A549 (cell line): ENCODE results near the gene ATF5. TPM values are rescaled to one million over a fixed set of nuclear protein-coding genes. Genes with fewer than 3 reads are reported as not detected.

Experiments used
- ATAC-seq, 2 experiments: fragments of 200-7000 bp in 1 of 2; fragments of >200 bp in 1 of 2; cut with Nextera tagmentation in 1 of 2; cut with Tn5 transposase in 1 of 2; 3 replicates each; pipeline versions ENCODE4 v1.8.0 to v1.9.1; 2018 to 2020; ENCODE audit warnings: mild to moderate bottlenecking in 1 of 2, moderate library complexity in 1 of 2
- CTCF ChIA-PET: fragments of 300-600 bp; sonication (Branson Sonifier 250); formaldehyde crosslinking; extraction: SDS; loops from one replicate; lab custom pipeline; 2021; ENCODE audit warnings: antibody characterized with exemption, inconsistent platforms; lab: Yijun Ruan, JAX
- POLR2A ChIA-PET: fragments of 350-600 bp; formaldehyde crosslinking; extraction: SDS; loops from one replicate; lab custom pipeline; 2021; ENCODE audit warnings: antibody characterized with exemption, inconsistent platforms; lab: Yijun Ruan, JAX
- DNase-seq, 2 experiments: peaks; one replicate each; pipeline versions ENCODE4 v3.0.0 to v3.0.0-alpha.2; 2011 to 2016; ENCODE audit warnings: low read depth in 1 of 2, low spot score in 1 of 2
- FAIRE-seq: peaks from 2 replicates; lab custom pipeline; 2011; peaks lifted over from hg19 to GRCh38; lab: Jason Lieb, UNC
- H3K27ac ChIP-seq, 2 experiments: fragments of >200 bp; sonication (Bioruptor Twin); formaldehyde crosslinking; 3 replicates each; pipeline ENCODE4 v1.5.1; 2016 to 2017
- H3K4me1 ChIP-seq: fragments of >200 bp; sonication (Bioruptor Twin); formaldehyde crosslinking; 3 replicates; pipeline ENCODE4 v1.6.1; 2016
- H3K4me2 ChIP-seq: fragments of >200 bp; sonication (Bioruptor Twin); formaldehyde crosslinking; 3 replicates; pipeline ENCODE4 v1.6.1; 2016
- H3K4me3 ChIP-seq: fragments of >200 bp; sonication (Bioruptor Twin); formaldehyde crosslinking; 3 replicates; pipeline ENCODE4 v1.5.1; 2016
- H3K9me3 ChIP-seq: fragments of >200 bp; sonication (Bioruptor Twin); formaldehyde crosslinking; 3 replicates; pipeline ENCODE4 v1.6.1; 2016
- BHLHE40 ChIP-seq: IDR thresholded peaks from 2 replicates; pipeline ENCODE4 v1.6.1; 2012; ENCODE audit warnings: low read depth, low read length, inconsistent platforms
- CEBPB ChIP-seq, 2 experiments: fragments of >200 bp in 1 of 2; sonication (Bioruptor Twin) in 1 of 2; formaldehyde crosslinking in 1 of 2; IDR thresholded peaks; 2 replicates each; pipeline ENCODE4 v1.6.1; 2012 to 2016
- CHD4 ChIP-seq: fragments of 200-600 bp; sonication (generic); IDR thresholded peaks from 2 replicates; pipeline ENCODE4 v1.6.1; 2016; ENCODE audit warnings: antibody characterized with exemption, mild to moderate bottlenecking, borderline replicate concordance
- ELK1 ChIP-seq: fragments of 150-350 bp; IDR thresholded peaks from 2 replicates; pipeline ENCODE4 v1.6.1; 2014; ENCODE audit warnings: low read depth, mild to moderate bottlenecking, low read length
- ESRRA ChIP-seq: fragments of 150-350 bp; IDR thresholded peaks from 2 replicates; pipeline ENCODE4 v1.6.1; 2014; ENCODE audit warnings: mild to moderate bottlenecking, low read length, borderline replicate concordance
- FOSL2 ChIP-seq, 2 experiments: fragments of 450-650 bp in 1 of 2; fragments of >200 bp in 1 of 2; sonication (Bioruptor Twin) in 1 of 2; formaldehyde crosslinking; IDR thresholded peaks; 2 replicates each; pipeline versions ENCODE4 v1.5.0 to v1.6.1; 2016 to 2020; ENCODE audit warnings: mild to moderate bottlenecking in 1 of 2, moderate library complexity in 1 of 2
- HES2 ChIP-seq: fragments of >200 bp; sonication (Bioruptor Twin); formaldehyde crosslinking; IDR thresholded peaks from 2 replicates; pipeline ENCODE4 v1.6.1; 2016
- JUNB ChIP-seq: fragments of >200 bp; sonication (Bioruptor Twin); formaldehyde crosslinking; IDR thresholded peaks from 2 replicates; pipeline ENCODE4 v1.6.1; 2016
- KDM1A ChIP-seq: fragments of 200-600 bp; sonication (generic); IDR thresholded peaks from 2 replicates; pipeline ENCODE4 v1.6.1; 2016; ENCODE audit warnings: low read depth, mild to moderate bottlenecking
- MAFK ChIP-seq: fragments of 450-650 bp; IDR thresholded peaks from 2 replicates; pipeline ENCODE4 v1.6.1; 2014; ENCODE audit not compliant: partially characterized antibody
- MAZ ChIP-seq: fragments of 150-350 bp; IDR thresholded peaks from 2 replicates; pipeline ENCODE4 v1.6.1; 2014; ENCODE audit warnings: antibody characterized with exemption, low read depth, low read length, borderline replicate concordance
- PHF8 ChIP-seq: fragments of 200-600 bp; sonication (generic); IDR thresholded peaks from 2 replicates; pipeline ENCODE4 v1.6.1; 2016; ENCODE audit warnings: low read depth, mild to moderate bottlenecking, antibody characterized with exemption, moderate library complexity, borderline replicate concordance
- POLR2A ChIP-seq: IDR thresholded peaks from 2 replicates; pipeline ENCODE4 v1.6.1; 2012; ENCODE audit warnings: mild to moderate bottlenecking, low read length
- RARB ChIP-seq: fragments of 250-450 bp; sonication (Bioruptor Pico); IDR thresholded peaks from 2 replicates; pipeline ENCODE4 v1.8.0; 2021; ENCODE audit warnings: mild to moderate bottlenecking, moderate library complexity
- REST ChIP-seq: fragments of 200-600 bp; sonication (generic); IDR thresholded peaks from 2 replicates; pipeline ENCODE4 v1.6.1; 2016; ENCODE audit warnings: antibody characterized with exemption, mild to moderate bottlenecking, moderate library complexity
- SREBF2 ChIP-seq: fragments of 450-650 bp; IDR thresholded peaks from 2 replicates; pipeline ENCODE4 v1.6.1; 2014; ENCODE audit warnings: mild to moderate bottlenecking, moderate library complexity
- TFCP2L1 ChIP-seq: fragments of 250-450 bp; sonication (Bioruptor Pico); IDR thresholded peaks from 2 replicates; pipeline ENCODE4 v1.5.0; 2021; ENCODE audit warnings: mild to moderate bottlenecking
- TP53 ChIP-seq: fragments of 250-450 bp; sonication (Bioruptor Pico); IDR thresholded peaks from 2 replicates; pipeline ENCODE4 v1.5.0; 2021; ENCODE audit warnings: mild to moderate bottlenecking, moderate library complexity
- ZSCAN20 ChIP-seq: fragments of 250-450 bp; sonication (Bioruptor Pico); IDR thresholded peaks from 2 replicates; pipeline ENCODE4 v1.8.0; 2022; ENCODE audit warnings: mild to moderate bottlenecking, moderate library complexity
- WGBS: methylation state at CpG from one replicate; pipeline ENCODE4 v1.1.6; 2017; ENCODE audit errors: missing lambda C conversion rate; 5-methylcytosine and 5-hydroxymethylcytosine counted together
- polyA plus RNA-seq, 4 experiments: library from polyadenylated mRNA; depleted of rRNA in 3 of 4; stranded (reverse); fragments of >200 nt; fragmentation: RNase III in 1 of 4; extraction: RNeasy Plus Mini Kit Qiagen cat#74134 plus additional on column Dnase treatment in 1 of 4; gene quantifications; 2 replicates in 3 of 4; 3 replicates in 1 of 4; pipeline ENCODE4 v1.2.3, GENCODE V29; 2011 to 2017
- TF ChIP-seq, protein P1 (sequence below): IDR thresholded peaks from 2 replicates; pipeline ENCODE4 v1.6.1; 2012; ENCODE audit warnings: low read depth, borderline replicate concordance
- TF ChIP-seq, protein P2 (sequence below): fragments of >200 bp; sonication (Bioruptor Twin); formaldehyde crosslinking; IDR thresholded peaks from 3 replicates; pipeline ENCODE4 v1.5.1; 2016

ATF5 gene
- polyA plus RNA-seq, 2 of the 4 experiments (the other 2 are of a cell fraction), result 12.9 to 42.8 TPM

DNA sequence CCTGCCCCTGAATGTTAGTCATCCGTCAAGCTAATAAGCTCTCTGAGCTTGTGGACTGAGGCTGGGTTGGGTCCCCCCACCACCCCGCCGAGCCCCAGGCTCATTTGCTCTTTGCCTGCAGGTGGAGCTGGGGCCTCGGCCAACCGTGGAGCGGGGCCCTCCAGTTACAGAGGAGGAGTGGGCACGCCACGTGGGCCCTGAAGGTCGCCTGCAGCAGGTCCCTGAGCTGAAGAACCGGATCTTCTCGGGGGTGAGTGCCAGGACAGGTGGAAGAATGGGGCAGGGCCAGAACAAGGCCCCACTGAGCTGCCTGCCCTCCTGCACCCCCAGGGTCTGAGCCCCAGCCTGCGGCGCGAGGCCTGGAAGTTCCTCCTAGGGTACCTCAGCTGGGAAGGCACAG is 46.4 kb upstream of the ATF5 start:
- ATAC-seq (no peak), FAIRE-seq (no peak), DNase-seq (no peak)
- Histone ChIP-seq H3K4me3 (no peak overlapping the region), H3K9me3 (peaks cover 10% of the 10 kb centered on the region), H3K4me1 (peaks cover 11% of the 10 kb centered on the region), H3K27ac (no peak overlapping the region), H3K4me2 (no peak overlapping the region)
- CTCF ChIA-PET, result interaction anchor here (0.8 to 2.2 kb wide), 3 partner anchors 15 to 253 kb away, joined by 3 to 6 read pairs (median 3); partner anchors contain the start of gene IL4I1
- 98% methylated on average over 11 of the region's 14 CpGs for WGBS
- no peak for TF ChIP-seq ZSCAN20 (CRISPR knock-in tag)
- TF ChIP-seq, protein P1, sequence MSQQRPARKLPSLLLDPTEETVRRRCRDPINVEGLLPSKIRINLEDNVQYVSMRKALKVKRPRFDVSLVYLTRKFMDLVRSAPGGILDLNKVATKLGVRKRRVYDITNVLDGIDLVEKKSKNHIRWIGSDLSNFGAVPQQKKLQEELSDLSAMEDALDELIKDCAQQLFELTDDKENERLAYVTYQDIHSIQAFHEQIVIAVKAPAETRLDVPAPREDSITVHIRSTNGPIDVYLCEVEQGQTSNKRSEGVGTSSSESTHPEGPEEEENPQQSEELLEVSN, result no peak
- POLR2A ChIA-PET, result no interaction called here

DNA sequence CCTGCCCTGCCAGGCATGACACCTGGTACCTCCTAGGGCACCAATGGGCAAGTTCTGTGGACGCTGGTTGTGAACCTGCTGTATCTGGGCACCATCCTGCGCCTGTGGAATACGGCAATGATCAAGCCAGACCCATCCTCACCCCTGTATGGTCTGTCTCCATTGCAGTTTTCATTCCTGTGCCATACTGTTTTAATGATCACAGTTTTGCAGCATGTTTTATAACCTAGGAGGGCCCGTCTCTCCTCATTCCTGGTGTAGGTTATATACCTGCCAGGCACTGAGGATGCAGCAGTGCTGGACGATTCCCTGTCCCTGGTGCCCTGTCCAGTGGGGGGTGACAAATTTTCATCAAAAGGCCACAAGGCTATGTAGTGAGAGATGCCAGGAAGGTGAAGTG is 45.9 kb upstream of the ATF5 start:
- no peak overlapping the region for H3K27ac ChIP-seq
- peaks cover 11% of the 10 kb centered on the region for H3K4me1 ChIP-seq
- ChIA-PET POLR2A (no interaction called here), CTCF (interaction anchor here (2.2 kb wide), 1 partner anchor 14 kb away, joined by 6 read pairs; the partner anchor contains the start of gene IL4I1)
- no peak for DNase-seq
- 92% methylated on average over 5 of the region's 5 CpGs for WGBS
- FAIRE-seq, result no peak
- H3K4me2 ChIP-seq, result no peak overlapping the region
- no peak overlapping the region for H3K4me3 ChIP-seq
- no peak for ATAC-seq
- TF ChIP-seq BHLHE40 (no peak), FOSL2 (IDR thresholded peaks at IDR 0.05) (no peak), FOSL2 (CRISPR knock-in tag; IDR thresholded peaks at IDR 0.05) (no peak), KDM1A (peak; percentile 85; the same call in 1 of the 2 replicates)
- H3K9me3 ChIP-seq, result peaks cover 10% of the 10 kb centered on the region

DNA sequence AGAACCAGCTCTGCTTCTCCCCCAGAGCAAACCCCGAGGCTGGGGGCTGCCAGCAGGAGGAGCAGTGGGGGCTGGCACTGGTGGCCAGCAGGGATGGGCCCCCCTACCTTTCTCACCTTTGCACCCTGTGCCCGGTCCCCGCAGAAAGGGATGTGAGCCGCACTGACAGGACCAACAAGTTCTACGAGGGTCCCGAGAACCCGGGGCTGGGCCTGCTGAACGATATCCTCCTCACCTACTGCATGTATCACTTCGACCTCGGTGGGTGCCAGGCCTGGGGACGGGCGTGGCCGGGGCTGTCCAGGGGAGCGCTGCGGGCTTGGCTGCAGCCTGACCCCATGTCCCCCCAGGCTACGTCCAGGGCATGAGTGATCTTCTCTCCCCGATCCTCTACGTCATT is 44.9 kb upstream of the ATF5 start:
- TF ChIP-seq JUNB, result no peak
- TF ChIP-seq, protein P2, sequence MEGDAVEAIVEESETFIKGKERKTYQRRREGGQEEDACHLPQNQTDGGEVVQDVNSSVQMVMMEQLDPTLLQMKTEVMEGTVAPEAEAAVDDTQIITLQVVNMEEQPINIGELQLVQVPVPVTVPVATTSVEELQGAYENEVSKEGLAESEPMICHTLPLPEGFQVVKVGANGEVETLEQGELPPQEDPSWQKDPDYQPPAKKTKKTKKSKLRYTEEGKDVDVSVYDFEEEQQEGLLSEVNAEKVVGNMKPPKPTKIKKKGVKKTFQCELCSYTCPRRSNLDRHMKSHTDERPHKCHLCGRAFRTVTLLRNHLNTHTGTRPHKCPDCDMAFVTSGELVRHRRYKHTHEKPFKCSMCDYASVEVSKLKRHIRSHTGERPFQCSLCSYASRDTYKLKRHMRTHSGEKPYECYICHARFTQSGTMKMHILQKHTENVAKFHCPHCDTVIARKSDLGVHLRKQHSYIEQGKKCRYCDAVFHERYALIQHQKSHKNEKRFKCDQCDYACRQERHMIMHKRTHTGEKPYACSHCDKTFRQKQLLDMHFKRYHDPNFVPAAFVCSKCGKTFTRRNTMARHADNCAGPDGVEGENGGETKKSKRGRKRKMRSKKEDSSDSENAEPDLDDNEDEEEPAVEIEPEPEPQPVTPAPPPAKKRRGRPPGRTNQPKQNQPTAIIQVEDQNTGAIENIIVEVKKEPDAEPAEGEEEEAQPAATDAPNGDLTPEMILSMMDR, result no peak
- no peak for TF ChIP-seq TP53
- TF ChIP-seq ESRRA, result no peak
- TF ChIP-seq TFCP2L1 (CRISPR knock-in tag), result no peak
- no peak for TF ChIP-seq REST
- no peak for TF ChIP-seq CHD4
- no peak for TF ChIP-seq CEBPB (IDR thresholded peaks at IDR 0.05)
- no peak for TF ChIP-seq POLR2A
- TF ChIP-seq FOSL2 (IDR thresholded peaks at IDR 0.05), result no peak
- no peak for TF ChIP-seq FOSL2 (CRISPR knock-in tag; IDR thresholded peaks at IDR 0.05)
- no peak for TF ChIP-seq MAZ
- TF ChIP-seq KDM1A, result no peak
- no peak for TF ChIP-seq MAFK
- no peak for TF ChIP-seq PHF8
- TF ChIP-seq RARB (CRISPR knock-in tag), result no peak
- TF ChIP-seq ELK1, result no peak
- no peak for TF ChIP-seq HES2
- no peak for TF ChIP-seq SREBF2
- Histone ChIP-seq H3K4me2 (no peak overlapping the region), H3K4me1 (peaks cover 2% of the 10 kb centered on the region; the same call in 2 of the 3 replicates), H3K27ac (peak overlapping the region in 1 of 2 experiments; percentile 53; a peak in 2 of 6 replicates), H3K9me3 (peaks cover 10% of the 10 kb centered on the region), H3K4me3 (no peak overlapping the region)
- ChIA-PET POLR2A (no interaction called here), CTCF (interaction anchor here (2.2 kb wide), 1 partner anchor 13 kb away, joined by 6 read pairs; the partner anchor contains the start of gene IL4I1)
- FAIRE-seq, result no peak
- DNase-seq, result no peak
- ATAC-seq, result no peak
- WGBS, result 92% methylated on average over 18 of the region's 18 CpGs
